Activated naive CD8-positive, alpha-beta T cell treated with anti-CD3 and anti-CD28 coated beads, Interleukin-2, amount 50 U/mL, for 24 hours (primary cell): Measurements from ENCODE around the gene NAPSA.
"Not testable (repeated sequence)": the region's sequence is repeated elsewhere in the genome, so short reads cannot be mapped to it uniquely, and the experiment has no call there.

ENCODE experiments used
- ATAC-seq: fragments of 150-1000 bp; cut with Tn5 transposase; one replicate; pipeline ENCODE4 v1.10.0; 2021
- DNase-seq: peaks from one replicate; pipeline ENCODE4 v3.0.0; 2021
- H3K27ac Mint-ChIP-seq: one replicate; pipeline ENCODE4 v1.8.0; 2021; ENCODE audit warnings: mild to moderate bottlenecking, mixed read lengths
- H3K27me3 Mint-ChIP-seq: one replicate; pipeline ENCODE4 v1.8.0; 2021; ENCODE audit warnings: mixed read lengths
- H3K36me3 Mint-ChIP-seq: one replicate; pipeline ENCODE4 v1.8.0; 2021; ENCODE audit warnings: low read depth, mixed read lengths
- H3K4me1 Mint-ChIP-seq: one replicate; pipeline ENCODE4 v1.8.0; 2021; ENCODE audit warnings: mixed read lengths
- H3K4me3 Mint-ChIP-seq: one replicate; pipeline ENCODE4 v1.8.0; 2021; ENCODE audit warnings: mild to moderate bottlenecking, moderate library complexity, mixed read lengths
- H3K9me3 Mint-ChIP-seq: one replicate; pipeline ENCODE4 v1.8.0; 2021; ENCODE audit warnings: mixed read lengths

Gene NAPSA

DNA sequence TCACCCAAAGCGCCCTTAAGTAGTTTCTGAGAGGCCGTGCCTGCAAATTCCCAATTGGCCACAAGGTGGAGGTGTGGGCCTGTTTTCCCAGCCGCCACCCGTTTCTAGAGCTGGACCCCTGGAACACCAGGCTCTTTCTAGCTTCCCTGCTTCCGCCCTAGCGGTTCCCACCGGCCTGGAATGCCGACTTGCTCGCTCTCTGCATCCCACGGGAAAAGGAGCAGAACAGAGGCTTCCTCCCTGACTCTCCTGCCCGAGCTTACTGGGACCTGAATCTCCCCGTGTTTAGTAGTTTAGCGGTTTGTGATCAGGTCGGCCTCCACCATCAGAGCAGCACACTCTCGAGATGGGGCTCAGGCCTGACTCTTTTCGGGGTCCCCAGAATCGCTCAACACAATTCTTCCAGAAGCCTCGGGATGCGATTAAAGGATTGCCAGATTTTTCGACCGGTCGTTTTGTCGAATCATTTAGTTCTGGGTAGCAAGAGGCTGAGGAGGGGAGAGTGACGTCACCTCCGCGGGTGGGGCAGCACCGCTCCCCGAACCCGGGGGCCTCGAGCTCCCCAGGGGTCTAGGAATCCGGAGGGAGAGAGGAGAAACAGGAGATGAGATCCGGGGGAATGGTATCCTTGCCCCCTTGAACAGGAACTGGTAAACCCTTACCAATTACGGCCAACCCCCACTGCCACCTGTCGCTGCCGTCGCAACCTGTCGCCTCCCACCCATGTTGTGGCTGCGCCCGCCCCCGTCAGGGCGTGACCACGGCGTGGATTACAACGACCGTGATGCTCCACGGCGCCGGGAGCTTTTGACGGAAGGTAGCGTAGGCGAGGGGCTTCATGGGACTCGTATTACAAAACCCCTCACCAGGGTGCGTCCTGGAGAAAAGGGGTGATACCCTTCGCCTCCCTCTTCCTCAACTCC, 8.0 kb downstream of the NAPSA start:
- peak overlapping the region; percentile 94 for H3K27ac Mint-ChIP-seq
- no peaks in the 10 kb centered on the region for H3K27me3 Mint-ChIP-seq
- peak; percentile 68 for ATAC-seq
- H3K36me3 Mint-ChIP-seq = peaks cover 14% of the 10 kb centered on the region
- peak; percentile 85 for DNase-seq
- H3K4me3 Mint-ChIP-seq = peak overlapping the region; percentile 80
- H3K9me3 Mint-ChIP-seq = no peaks in the 10 kb centered on the region
- H3K4me1 Mint-ChIP-seq = peaks cover 52% of the 10 kb centered on the region

DNA sequence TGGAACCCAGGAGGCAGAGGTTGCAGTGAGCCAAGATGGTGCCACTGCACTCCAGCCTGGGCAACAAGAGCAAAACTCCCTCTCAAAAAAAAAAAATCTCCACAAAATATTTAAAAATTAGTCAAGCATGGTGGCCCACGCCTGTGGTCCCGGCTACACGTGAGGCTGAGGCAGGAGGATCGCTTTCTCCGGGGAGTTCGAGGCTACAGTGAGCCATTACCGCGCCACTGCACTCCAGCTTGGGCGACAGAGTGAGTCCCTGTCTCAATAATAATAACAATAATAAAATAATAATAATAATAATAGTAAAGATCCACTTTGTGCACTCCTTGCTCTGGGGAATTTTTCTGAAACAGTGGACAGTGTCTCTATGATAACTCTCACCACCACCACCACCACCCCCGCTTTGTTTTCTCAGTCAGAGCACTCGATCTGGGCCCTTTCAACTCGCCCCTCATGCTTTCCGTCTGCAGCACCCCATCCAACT, 8.7 kb downstream of the NAPSA start:
- no peaks in the 10 kb centered on the region for H3K27me3 Mint-ChIP-seq
- ATAC-seq = no peak
- peaks cover 45% of the 10 kb centered on the region for H3K4me1 Mint-ChIP-seq
- peak overlapping the region; percentile 80 for H3K4me3 Mint-ChIP-seq
- peak overlapping the region; percentile 94 for H3K27ac Mint-ChIP-seq
- DNase-seq = no peak
- no peaks in the 10 kb centered on the region for H3K9me3 Mint-ChIP-seq
- peaks cover 14% of the 10 kb centered on the region for H3K36me3 Mint-ChIP-seq

DNA sequence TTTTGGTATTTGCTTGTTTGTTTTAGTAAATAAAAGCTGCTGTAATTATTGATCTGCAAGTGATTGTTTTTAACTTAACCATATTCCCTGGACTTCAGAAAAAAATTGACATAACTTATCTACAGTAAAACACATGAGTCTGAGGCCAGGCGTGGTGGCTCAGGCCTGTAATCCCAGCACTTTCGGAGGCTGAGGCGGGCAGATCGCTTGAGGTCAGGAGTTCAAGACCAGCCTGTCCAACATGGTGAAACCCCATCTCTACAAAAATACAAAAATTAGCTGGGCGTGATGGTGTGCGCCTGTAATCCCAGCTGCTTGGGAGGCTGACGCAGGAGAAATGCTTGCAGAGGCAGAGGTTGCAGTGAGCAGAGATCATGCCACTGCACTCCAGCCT, 12.0 kb downstream of the NAPSA start:
- not testable (repeated sequence) for H3K4me3 Mint-ChIP-seq, H3K27ac Mint-ChIP-seq, ATAC-seq, H3K36me3 Mint-ChIP-seq, H3K9me3 Mint-ChIP-seq, DNase-seq, H3K27me3 Mint-ChIP-seq
- H3K4me1 Mint-ChIP-seq = peaks cover 20% of the 10 kb centered on the region

DNA sequence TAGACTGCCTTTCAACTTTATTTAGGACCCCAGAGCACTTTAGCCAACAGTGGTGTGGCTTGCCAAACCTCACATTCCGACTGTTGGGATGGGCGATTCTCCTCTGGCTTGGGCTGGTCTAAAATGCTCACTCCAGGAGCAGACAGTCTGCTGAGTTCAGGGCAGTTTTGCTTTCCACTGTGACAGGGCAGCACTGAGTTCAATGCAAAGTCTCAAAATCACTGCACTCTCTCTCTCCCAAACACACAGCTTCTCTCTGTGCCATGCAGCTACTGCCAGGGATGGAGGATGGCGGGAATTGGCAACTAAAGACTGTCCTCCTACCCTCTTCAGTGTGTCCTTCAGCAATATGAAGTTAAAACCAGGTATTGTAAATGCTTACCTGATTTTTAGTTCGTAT, 13.2 kb downstream of the NAPSA start:
- Mint-ChIP-seq H3K9me3 (no peaks in the 10 kb centered on the region), H3K27ac (no peak overlapping the region), H3K4me1 (peaks cover 19% of the 10 kb centered on the region), H3K4me3 (no peak overlapping the region), H3K27me3 (no peaks in the 10 kb centered on the region), H3K36me3 (no peaks in the 10 kb centered on the region)
- DNase-seq (no peak), ATAC-seq (no peak)

DNA sequence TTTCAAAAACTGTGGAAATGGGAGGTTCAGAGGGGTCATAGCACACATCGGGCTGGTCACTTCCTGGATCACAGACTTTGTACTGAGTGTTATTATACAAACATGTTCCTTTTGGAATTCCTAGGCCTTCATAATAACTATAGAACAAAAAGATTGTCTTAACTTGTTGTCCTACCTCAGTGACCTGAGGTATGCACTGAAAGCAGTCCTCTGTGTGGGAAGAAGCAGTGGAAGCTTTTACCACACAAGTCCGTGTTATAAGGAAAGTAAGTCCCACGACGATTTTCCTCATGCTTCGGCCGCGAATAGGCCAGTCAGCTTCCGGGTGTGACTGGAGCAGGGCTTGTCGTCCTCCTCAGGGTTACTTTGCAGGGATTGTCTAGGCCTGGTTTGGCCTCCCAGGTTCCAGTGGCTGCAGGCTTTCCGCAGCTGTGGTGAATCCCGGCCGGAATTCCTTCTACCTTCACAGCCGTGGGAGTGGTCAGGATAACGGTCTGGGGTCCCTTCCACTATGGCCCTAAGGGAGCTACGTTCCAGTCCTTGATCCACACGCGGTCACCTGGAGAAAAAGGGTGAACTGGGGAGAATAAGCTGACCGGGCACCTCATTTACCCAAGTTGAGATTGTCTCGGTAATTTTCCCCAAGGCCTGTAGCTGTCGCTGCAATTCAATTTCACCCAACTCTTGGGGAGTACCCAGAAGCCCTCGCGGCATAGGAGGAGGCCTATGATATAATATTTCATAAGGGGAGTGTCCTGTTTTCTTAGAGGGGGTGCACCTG, 16.0 kb downstream of the NAPSA start:
- ATAC-seq (no peak), DNase-seq (no peak)
- H3K4me3 Mint-ChIP-seq = no peak overlapping the region
- H3K9me3 Mint-ChIP-seq = no peaks in the 10 kb centered on the region
- H3K27ac Mint-ChIP-seq = no peak overlapping the region
- no peaks in the 10 kb centered on the region for H3K27me3 Mint-ChIP-seq
- peaks cover 32% of the 10 kb centered on the region for H3K4me1 Mint-ChIP-seq
- no peaks in the 10 kb centered on the region for H3K36me3 Mint-ChIP-seq

DNA sequence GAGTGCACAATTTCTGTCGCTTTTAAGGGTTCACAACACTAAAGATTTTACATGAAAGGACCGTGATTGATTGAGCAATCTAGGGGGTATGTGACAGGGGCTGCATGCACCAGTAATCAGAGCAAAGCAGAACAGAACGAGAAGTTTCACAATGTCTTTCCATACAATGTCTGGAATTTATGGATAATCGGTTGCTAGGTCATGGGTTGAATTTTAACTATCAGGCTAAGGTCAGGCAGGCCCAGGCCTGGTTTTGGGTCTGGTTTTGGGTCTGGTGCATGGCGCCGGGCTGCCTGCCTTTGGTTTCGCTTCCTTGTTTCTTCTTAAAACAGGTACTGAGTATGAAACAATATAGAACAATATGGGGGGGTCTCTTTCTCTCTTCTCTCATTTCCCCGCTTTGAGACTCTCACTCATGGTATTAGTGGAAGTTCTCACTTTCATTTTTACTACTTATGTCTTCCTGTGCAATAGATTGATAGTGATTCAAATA, 18.3 kb downstream of the NAPSA start:
- H3K27me3 Mint-ChIP-seq, H3K4me3 Mint-ChIP-seq, DNase-seq, H3K9me3 Mint-ChIP-seq, ATAC-seq, H3K36me3 Mint-ChIP-seq: not testable (repeated sequence)
- peaks cover 35% of the 10 kb centered on the region for H3K4me1 Mint-ChIP-seq
- peak overlapping the region; percentile 75 for H3K27ac Mint-ChIP-seq

DNA sequence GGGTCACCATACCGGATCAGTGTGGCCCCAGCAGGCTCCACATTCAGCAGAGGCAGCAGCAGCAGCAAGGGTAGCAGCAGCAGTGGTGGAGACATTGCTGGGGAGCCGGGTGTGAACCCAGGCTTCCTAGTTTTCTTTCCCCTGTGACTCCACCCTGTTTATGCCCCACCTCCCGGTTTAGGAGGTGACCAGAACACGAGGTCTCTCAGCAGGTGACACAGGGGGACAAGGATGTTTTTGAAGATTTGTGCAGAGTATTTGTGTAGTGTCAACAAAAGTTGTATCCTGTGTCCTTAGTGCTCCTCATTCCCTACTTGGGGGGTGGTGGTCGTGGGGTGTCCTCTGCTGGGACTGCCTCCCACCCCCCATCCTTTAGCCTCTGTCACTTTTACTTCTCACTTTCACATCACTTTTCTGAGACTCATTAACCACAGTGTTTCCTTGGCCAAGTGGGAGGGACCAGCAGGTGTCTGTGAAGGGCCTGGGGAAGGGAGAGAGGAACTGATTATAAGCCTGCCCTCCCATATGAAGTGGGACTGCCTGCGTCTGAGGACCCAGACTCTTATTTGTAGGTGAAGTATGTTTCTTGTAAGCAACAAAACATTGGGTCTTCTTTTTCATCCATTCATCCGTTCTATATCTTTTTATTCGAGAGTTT, 20.6 kb downstream of the NAPSA start:
- H3K27me3 Mint-ChIP-seq = no peaks in the 10 kb centered on the region
- H3K27ac Mint-ChIP-seq = peak overlapping the region; percentile 48
- DNase-seq (no peak), ATAC-seq (peak; percentile 38)
- H3K9me3 Mint-ChIP-seq = no peaks in the 10 kb centered on the region
- peak overlapping the region; percentile 30 for H3K4me3 Mint-ChIP-seq
- peaks cover 36% of the 10 kb centered on the region for H3K4me1 Mint-ChIP-seq
- H3K36me3 Mint-ChIP-seq = no peaks in the 10 kb centered on the region

DNA sequence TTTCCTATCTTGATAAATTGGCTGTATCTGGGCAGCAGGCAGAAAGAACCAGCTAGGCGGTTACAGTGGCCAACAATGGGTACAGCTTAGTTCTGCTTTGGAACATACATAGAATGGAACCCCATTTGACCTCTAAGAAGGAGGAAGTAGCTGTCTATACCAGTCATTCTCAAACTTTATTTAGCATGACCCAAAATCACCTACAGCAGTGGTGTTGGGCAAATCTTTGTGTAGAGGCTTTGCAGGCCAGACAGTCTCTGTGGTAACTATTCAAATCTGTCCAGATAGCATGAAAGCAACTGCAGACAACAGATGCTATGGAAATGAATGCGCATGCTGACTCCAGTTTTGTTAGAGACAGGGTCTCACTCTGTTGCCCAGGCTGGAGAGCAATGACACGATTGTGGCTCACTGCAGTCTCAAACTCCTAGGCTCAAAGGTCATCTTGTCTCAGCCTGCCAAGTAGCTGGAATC, 24.3 kb downstream of the NAPSA start:
- Mint-ChIP-seq H3K4me3 (no peak overlapping the region), H3K4me1 (peaks cover 12% of the 10 kb centered on the region), H3K27ac (no peak overlapping the region), H3K27me3 (peaks cover 3% of the 10 kb centered on the region), H3K36me3 (no peaks in the 10 kb centered on the region), H3K9me3 (no peaks in the 10 kb centered on the region)
- DNase-seq (no peak), ATAC-seq (peak; percentile 48)

DNA sequence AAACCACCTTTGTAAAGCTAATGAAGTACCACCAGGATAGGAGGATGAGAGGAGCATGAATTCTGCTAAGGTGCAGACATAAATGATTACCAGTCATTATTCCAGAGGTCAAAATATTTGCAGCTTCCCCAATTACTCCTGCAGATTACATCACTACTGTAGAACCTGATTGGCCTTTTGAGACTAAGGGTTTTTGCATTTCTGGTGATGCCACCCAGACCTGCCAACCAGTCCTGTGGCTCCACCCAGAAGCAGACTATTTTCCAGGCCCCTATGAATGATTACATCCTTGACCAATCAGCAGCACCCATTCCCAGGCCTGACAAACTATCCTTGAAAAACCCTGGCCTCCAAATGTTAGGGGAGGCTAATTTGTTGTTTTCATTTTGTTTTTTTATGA, 25.1 kb downstream of the NAPSA start:
- Mint-ChIP-seq H3K4me3 (no peak overlapping the region), H3K27ac (no peak overlapping the region), H3K9me3 (no peaks in the 10 kb centered on the region), H3K36me3 (peaks cover 5% of the 10 kb centered on the region), H3K4me1 (peaks cover 17% of the 10 kb centered on the region), H3K27me3 (peaks cover 9% of the 10 kb centered on the region)
- ATAC-seq (no peak), DNase-seq (no peak)

DNA sequence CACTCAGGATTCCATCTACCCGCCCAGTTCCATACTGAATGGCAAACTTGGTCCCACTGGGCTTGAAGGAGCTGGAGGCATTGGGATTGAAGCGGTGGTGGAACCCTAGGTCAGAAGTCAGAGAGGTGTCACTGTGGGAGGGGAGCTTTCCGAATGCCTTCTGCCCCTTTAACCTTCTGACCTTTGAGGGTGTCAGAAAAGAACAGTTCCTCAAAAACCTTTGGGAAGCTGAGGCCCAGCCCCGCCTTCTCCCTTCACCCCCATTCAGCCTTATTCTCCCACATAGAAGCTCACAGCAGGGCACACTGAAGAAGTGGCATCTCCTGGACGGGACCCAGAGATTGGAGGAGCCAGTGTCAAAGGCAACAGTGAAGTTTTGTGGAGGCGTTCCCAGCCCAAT, 28.4 kb downstream of the NAPSA start:
- not testable (repeated sequence) for H3K4me3 Mint-ChIP-seq

DNA sequence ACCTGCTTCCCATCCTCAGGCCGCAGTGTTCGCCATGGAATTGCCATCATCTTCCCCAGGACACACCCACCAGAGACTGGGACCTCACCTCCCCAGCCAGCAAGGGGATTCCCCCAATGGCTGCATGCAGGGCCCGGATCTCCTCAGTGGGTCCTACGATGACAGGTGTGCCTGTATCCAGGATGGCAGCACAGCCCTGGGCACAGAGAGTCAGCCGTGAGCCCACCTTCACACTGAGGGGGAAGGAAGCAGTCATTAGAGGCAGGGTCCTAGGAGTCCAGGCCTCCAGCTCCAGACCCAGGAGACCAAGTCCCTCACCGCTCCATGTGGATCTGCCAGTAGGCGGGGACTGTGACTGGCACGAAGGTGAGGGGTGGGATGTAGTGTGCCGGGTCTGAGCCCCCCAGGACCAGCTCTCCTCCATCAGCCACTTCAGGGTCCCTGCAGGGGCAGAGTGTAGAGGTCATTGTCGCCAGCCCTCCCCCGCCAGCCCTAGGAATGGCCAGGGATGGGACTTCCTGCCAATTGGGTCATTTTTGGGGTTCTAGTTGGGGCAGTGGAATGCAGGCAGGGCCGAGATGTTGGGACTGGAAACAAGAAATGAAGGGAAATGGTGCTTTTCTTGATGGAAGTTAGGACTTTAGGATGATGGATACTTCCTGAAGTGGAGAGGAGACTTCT, 30.6 kb downstream of the NAPSA start:
- no peak overlapping the region for H3K27ac Mint-ChIP-seq
- no peaks in the 10 kb centered on the region for H3K9me3 Mint-ChIP-seq
- no peak for ATAC-seq
- peaks cover 14% of the 10 kb centered on the region for H3K36me3 Mint-ChIP-seq
- peak overlapping the region; percentile 6 for H3K4me3 Mint-ChIP-seq
- peaks cover 50% of the 10 kb centered on the region for H3K27me3 Mint-ChIP-seq
- no peak for DNase-seq
- peaks cover 48% of the 10 kb centered on the region for H3K4me1 Mint-ChIP-seq

More for the DNA sequence above, 28.4 kb downstream of the NAPSA start:
- not testable (repeated sequence) for ATAC-seq, H3K27ac Mint-ChIP-seq, DNase-seq, H3K9me3 Mint-ChIP-seq
- Mint-ChIP-seq H3K4me1 (peaks cover 33% of the 10 kb centered on the region), H3K27me3 (peaks cover 33% of the 10 kb centered on the region), H3K36me3 (peaks cover 13% of the 10 kb centered on the region)

DNA sequence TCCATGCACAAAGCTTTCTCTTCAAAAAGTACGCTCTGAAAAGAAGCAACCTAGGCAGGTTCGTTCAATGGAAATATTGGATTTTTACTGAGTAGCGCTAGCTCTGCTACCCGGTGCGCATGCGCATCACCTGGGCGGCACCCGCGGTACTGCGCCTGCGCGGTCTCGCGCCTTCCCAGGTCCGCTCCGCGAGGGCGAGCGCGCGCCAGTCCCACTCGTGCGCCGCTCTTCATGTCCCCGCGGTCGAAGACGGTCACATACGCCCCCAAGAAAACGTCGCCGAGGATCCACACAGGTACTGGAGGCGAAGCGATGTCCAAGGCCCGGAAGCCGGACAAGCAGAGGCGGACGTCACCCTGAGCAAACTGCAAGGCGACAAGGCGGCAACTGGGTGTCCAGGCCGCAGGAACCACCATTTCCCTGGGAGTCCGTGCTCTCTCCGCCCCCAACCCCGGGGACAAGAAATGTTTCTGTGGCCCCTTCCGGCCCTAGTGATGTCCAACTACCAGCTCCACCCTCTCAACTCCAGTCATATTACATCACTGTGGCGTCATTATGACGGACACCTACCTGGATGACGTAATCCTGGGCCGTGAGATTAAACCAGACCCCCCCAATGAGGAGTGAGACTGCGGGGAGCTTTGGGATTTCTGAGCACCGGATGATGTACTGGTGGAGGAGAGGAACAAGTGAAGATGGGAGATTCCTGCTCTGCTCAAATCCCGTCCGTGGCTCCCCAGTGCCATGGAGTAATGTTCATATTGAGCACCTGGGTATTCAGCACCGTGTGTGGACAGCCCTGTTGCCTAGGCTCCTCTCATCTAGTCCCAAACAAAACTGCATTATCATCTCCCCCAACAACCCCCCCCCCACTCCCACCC, 31.5 kb downstream of the NAPSA start:
- DNase-seq (peak; percentile 87), ATAC-seq (peak; percentile 12)
- Mint-ChIP-seq H3K27me3 (peaks cover 58% of the 10 kb centered on the region), H3K4me1 (peaks cover 54% of the 10 kb centered on the region), H3K4me3 (peak overlapping the region; percentile 75), H3K9me3 (peaks cover 5% of the 10 kb centered on the region), H3K36me3 (peaks cover 19% of the 10 kb centered on the region), H3K27ac (peak overlapping the region; percentile 89)

DNA sequence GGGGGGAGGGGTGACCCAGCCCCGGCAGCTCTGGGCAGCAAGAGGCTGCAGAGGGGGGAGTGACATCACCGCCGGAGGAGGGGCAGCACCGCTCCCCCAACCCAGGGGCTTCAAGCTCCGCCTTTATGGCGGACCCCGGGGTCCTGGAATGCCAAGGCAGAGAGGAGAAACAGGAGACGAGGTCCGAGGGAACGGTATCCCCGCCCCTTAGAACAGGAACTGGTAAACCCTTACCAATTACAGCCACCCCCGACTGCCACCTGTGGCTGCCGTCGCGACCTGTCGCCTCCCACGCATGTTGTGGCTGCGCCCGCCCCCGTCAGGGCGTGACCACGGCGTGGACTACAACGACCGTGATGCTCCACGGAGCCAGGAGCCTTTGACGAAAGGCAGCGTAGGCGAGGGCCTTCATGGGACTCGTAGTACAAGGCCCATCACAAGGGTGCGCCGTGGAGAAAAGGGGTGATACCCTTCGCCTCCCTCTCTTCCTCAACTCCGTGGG, 32.2 kb downstream of the NAPSA start:
- Mint-ChIP-seq H3K4me1 (peaks cover 54% of the 10 kb centered on the region), H3K36me3 (peaks cover 19% of the 10 kb centered on the region), H3K9me3 (peaks cover 5% of the 10 kb centered on the region), H3K4me3 (peak overlapping the region; percentile 75), H3K27ac (peak overlapping the region; percentile 89), H3K27me3 (peaks cover 55% of the 10 kb centered on the region)
- DNase-seq = peak; percentile 89
- ATAC-seq = peak; percentile 67
